SK-N-SH (cell line): ENCODE results near the gene SCN3A. TPM values are rescaled to one million over a fixed set of nuclear protein-coding genes. Genes with fewer than 3 reads are reported as not detected.
A peak's percentile ranks its signal among the peaks of the same experiment; 100 is the strongest.

Experiments
- CTCF ChIA-PET: fragments of 300-600, 350-600 bp; formaldehyde crosslinking; extraction: SDS; loops from one replicate; lab custom pipeline; 2021; lab: Yijun Ruan, JAX
- POLR2A ChIA-PET: fragments of 350-600 bp; sonication (Branson Sonifier 250); formaldehyde crosslinking; extraction: SDS; loops from one replicate; lab custom pipeline; 2020; ENCODE audit warnings: antibody characterized with exemption, inconsistent platforms; lab: Yijun Ruan, JAX
- DNase-seq: peaks from one replicate; pipeline ENCODE4 v3.0.0; 2012
- H2AFZ ChIP-seq: fragments of 200-600 bp; sonication (generic); 2 replicates; pipeline ENCODE4 v1.8.1; 2016; ENCODE audit warnings: antibody characterized with exemption, mild to moderate bottlenecking, low read depth
- H3F3A ChIP-seq: fragments of 200-600 bp; sonication (generic); replicated peaks from 2 replicates; pipeline ENCODE3; 2016; ENCODE audit warnings: antibody characterized with exemption, mild to moderate bottlenecking; ENCODE audit not compliant: insufficient read depth
- H3K27ac ChIP-seq, 2 experiments: fragments of 200-500 bp in 1 of 2; fragments of 200-600 bp in 1 of 2; sonication (Bioruptor generic) in 1 of 2; sonication (generic), shearing (Covaris generic) in 1 of 2; 2 replicates each; pipeline versions ENCODE4 v1.5.1 to v1.6.1; 2014 to 2016; ENCODE audit warnings: low read depth in 2 of 2, inconsistent platforms in 1 of 2, low read length in 1 of 2, mild to moderate bottlenecking in 1 of 2, mixed read lengths in 1 of 2
- H3K27me3 ChIP-seq: fragments of 200-600 bp; sonication (generic), shearing (Covaris generic); 2 replicates; pipeline ENCODE4 v1.6.1; 2016; ENCODE audit warnings: mixed run types; ENCODE audit not compliant: insufficient read depth
- H3K36me3 ChIP-seq, 2 experiments: fragments of 200-500 bp in 1 of 2; fragments of 200-600 bp in 1 of 2; sonication (Bioruptor generic) in 1 of 2; sonication (generic) in 1 of 2; replicated peaks in 1 of 2; 2 replicates each; pipeline versions ENCODE3 to v1.5.1; 2014 to 2016; ENCODE audit warnings: low read length in 1 of 2, mild to moderate bottlenecking in 1 of 2; ENCODE audit not compliant: insufficient read depth in 2 of 2, control insufficient read depth in 1 of 2
- H3K4me1 ChIP-seq, 2 experiments: fragments of 200-500 bp in 1 of 2; fragments of 200-600 bp in 1 of 2; sonication (Bioruptor generic) in 1 of 2; sonication (generic), shearing (Covaris generic) in 1 of 2; 2 replicates each; pipeline versions ENCODE4 v1.5.1 to v1.6.1; 2014 to 2016; ENCODE audit warnings: low read depth in 1 of 2, low read length in 1 of 2, mixed run types in 1 of 2; ENCODE audit not compliant: insufficient read depth in 2 of 2, control insufficient read depth in 1 of 2
- H3K4me2 ChIP-seq: fragments of 200-600 bp; sonication (generic), shearing (Covaris generic); 2 replicates; pipeline ENCODE4 v1.6.1; 2017; ENCODE audit warnings: mixed run types
- H3K4me3 ChIP-seq, 2 experiments: fragments of 200-500 bp in 1 of 2; fragments of 200-600 bp in 1 of 2; sonication (Bioruptor generic) in 1 of 2; sonication (generic), shearing (Covaris generic) in 1 of 2; 2 replicates each; pipeline versions ENCODE4 v1.5.1 to v1.8.1; 2014 to 2016; ENCODE audit warnings: low read depth in 2 of 2, inconsistent platforms in 1 of 2, low read length in 1 of 2, mild to moderate bottlenecking in 1 of 2, mixed read lengths in 1 of 2, moderate library complexity in 1 of 2
- H3K79me2 ChIP-seq: fragments of 200-600 bp; sonication (generic); 2 replicates; pipeline ENCODE4 v1.8.1; 2017; ENCODE audit warnings: mild to moderate bottlenecking; ENCODE audit not compliant: insufficient read depth
- H3K9ac ChIP-seq: fragments of 200-600 bp; sonication (generic); 2 replicates; pipeline ENCODE4 v1.6.1; 2017; ENCODE audit warnings: mixed run types
- H3K9me2 ChIP-seq: fragments of 200-600 bp; sonication (generic); 2 replicates; pipeline ENCODE4 v1.6.1; 2017; ENCODE audit warnings: mixed run types
- H3K9me3 ChIP-seq: fragments of 200-600 bp; sonication (generic); 2 replicates; pipeline ENCODE4 v1.6.1; 2017; ENCODE audit warnings: mixed run types, mild to moderate bottlenecking, moderate library complexity
- H4K20me1 ChIP-seq: fragments of 200-600 bp; sonication (generic); 2 replicates; pipeline ENCODE4 v1.6.1; 2017; ENCODE audit warnings: mild to moderate bottlenecking, mixed run types; ENCODE audit not compliant: insufficient read depth
- ELF1 ChIP-seq: IDR thresholded peaks from 2 replicates; pipeline ENCODE4 v1.4.0; 2012
- FOXJ3 ChIP-seq: sonication (generic); formaldehyde crosslinking; IDR thresholded peaks from 2 replicates; pipeline ENCODE4 v1.5.1; 2020; ENCODE audit warnings: mild to moderate bottlenecking, missing genetic modification reagents
- FOXM1 ChIP-seq: IDR thresholded peaks from 2 replicates; pipeline ENCODE4 v1.4.0; 2012; ENCODE audit warnings: low read depth, mild to moderate bottlenecking
- GABPA ChIP-seq: IDR thresholded peaks from 2 replicates; pipeline ENCODE4 v1.4.0; 2012; ENCODE audit warnings: low read depth, mild to moderate bottlenecking
- JUND ChIP-seq: IDR thresholded peaks from 2 replicates; pipeline ENCODE4 v1.4.0; 2012
- NFIC ChIP-seq: IDR thresholded peaks from 2 replicates; pipeline ENCODE4 v1.4.0; 2012; ENCODE audit warnings: borderline replicate concordance
- NRF1 ChIP-seq: IDR thresholded peaks from 2 replicates; pipeline ENCODE4 v1.6.1; 2012; ENCODE audit warnings: low read depth, mild to moderate bottlenecking, low read length
- RXRA ChIP-seq: IDR thresholded peaks from 2 replicates; pipeline ENCODE4 v1.4.0; 2012; ENCODE audit warnings: low read depth, mild to moderate bottlenecking, borderline replicate concordance
- TAF1 ChIP-seq: IDR thresholded peaks from 2 replicates; pipeline ENCODE4 v1.6.1; 2012; ENCODE audit warnings: low read depth, mild to moderate bottlenecking, low read length, moderate library complexity, borderline replicate concordance
- YY1 ChIP-seq: IDR thresholded peaks from 2 replicates; pipeline ENCODE4 v1.4.0; 2012; ENCODE audit warnings: low read depth, mild to moderate bottlenecking
- WGBS: methylation state at CpG from one replicate; pipeline ENCODE4 v1.1.6; 2017; ENCODE audit warnings: low lambda C conversion rate; 5-methylcytosine and 5-hydroxymethylcytosine counted together
- polyA plus RNA-seq, 3 experiments: library from polyadenylated mRNA; depleted of rRNA; stranded (reverse); fragments of >200 nt; gene quantifications; 2 replicates each; pipeline ENCODE4 v1.2.3, GENCODE V29; 2012
- TF ChIP-seq, protein P1 (sequence below): fragments of 200-600 bp; sonication (generic); IDR thresholded peaks from 2 replicates; pipeline ENCODE4 v1.6.1; 2017; ENCODE audit warnings: antibody characterized with exemption, mild to moderate bottlenecking, moderate library complexity
- TF ChIP-seq, protein P2 (sequence below): IDR thresholded peaks from 2 replicates; pipeline ENCODE4; 2012
- TF ChIP-seq, protein P3 (sequence below): IDR thresholded peaks from 2 replicates; pipeline ENCODE4 v1.4.0; 2012; ENCODE audit warnings: low read depth, borderline replicate concordance

SCN3A gene
- polyA plus RNA-seq, 1 of the 3 experiments (the other 2 are of a cell fraction): 0.33 TPM

DNA sequence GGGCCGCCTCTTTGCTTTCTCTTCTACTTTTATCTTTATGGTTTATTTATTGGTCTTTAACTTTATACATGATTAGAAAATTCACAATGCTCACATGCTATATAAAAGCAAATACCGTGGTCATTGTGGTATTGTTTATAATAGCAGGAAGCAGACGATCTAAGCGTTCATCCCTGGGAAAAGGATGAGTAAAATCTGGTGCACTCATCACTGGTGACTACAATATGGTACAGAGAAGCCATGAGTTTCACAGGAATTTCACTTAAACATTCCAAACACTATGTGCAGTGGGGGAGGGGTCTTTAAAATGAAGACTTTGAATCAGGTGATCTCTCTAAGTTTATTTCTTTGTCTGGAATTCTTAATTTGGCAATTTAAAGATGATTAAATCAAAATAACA lies 97.9 kb downstream of the SCN3A start:
- H3K4me1 ChIP-seq: no peaks in the 10 kb centered on the region; a peak in 1 of 4 replicates
- ChIA-PET POLR2A (no interaction called here), CTCF (interaction anchor here (1.1 to 1.5 kb wide), 2 partner anchors 90 to 91 kb away, joined by 3 to 5 read pairs; no protein-coding TSS in a partner anchor)
- 47% methylated on average over 4 of the region's 4 CpGs for WGBS
- H2AFZ ChIP-seq: peak overlapping the region; percentile 69
- H3K4me2 ChIP-seq: no peak overlapping the region
- H3K36me3 ChIP-seq: no peaks in the 10 kb centered on the region
- no peaks in the 10 kb centered on the region for H3K27me3 ChIP-seq
- H4K20me1 ChIP-seq: no peaks in the 10 kb centered on the region
- H3K9me3 ChIP-seq: no peaks in the 10 kb centered on the region
- DNase-seq: no peak
- no peaks in the 10 kb centered on the region for H3F3A ChIP-seq
- no peaks in the 10 kb centered on the region for H3K79me2 ChIP-seq
- H3K9me2 ChIP-seq: no peaks in the 10 kb centered on the region
- no peak for TF ChIP-seq GABPA
- no peak for TF ChIP-seq YY1
- no peak for TF ChIP-seq RXRA
- TF ChIP-seq TAF1: no peak
- H3K4me3 ChIP-seq: no peak overlapping the region
- H3K9ac ChIP-seq: no peak overlapping the region
- no peak overlapping the region; a peak in 1 of 4 replicates for H3K27ac ChIP-seq

DNA sequence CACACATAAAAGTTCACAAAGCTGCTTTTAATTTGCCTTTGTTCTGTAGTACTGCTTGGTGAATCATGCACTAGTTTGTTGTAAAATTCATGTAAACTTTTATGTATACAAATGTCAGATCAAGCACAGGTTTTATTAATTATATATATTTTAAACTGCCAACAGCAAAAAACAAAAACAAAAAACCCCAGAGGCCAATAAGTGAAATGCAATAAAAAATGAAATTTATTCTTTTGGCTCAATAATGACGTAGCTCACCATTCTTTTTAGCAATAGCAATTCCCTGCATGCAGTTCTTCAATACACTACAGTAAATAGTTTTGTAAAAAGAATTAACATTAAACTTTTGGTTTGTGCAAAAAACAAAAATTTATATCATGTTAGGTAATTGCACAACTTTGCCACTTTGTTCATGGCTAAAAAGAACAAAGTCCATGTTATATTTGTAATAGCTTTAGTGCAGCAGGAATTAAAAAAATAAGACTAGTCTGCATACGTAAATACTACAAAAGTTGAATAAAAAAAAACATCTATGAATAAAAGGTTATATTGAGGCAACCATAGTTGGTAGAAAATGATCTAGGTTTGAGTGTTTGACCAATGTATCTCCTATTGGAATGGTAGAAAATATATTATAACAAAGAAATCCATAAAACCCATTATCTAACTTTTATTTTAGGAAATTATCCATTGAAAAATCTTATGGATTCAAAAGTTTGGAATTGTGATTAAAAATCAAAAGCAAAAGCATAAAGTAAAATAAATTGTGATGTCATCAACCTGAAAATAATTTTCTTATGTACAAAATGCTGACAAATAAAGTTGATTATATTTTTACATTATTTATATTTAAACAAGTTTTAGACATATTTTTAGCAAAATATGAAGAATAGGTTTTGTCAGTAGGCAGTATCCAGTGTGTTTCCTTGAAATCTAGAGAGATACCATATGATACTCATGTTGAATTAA lies 115.6 kb downstream of the SCN3A start:
- H3K4me2 ChIP-seq: no peak overlapping the region
- H3K27ac ChIP-seq: no peak overlapping the region
- H2AFZ ChIP-seq: 0 out of 2 replicates have a peak overlapping the region, but pooled peaks have one; percentile 19
- ChIA-PET POLR2A (no interaction called here), CTCF (interaction anchor here (1.4 to 2.8 kb wide), 4 partner anchors 11 to 72 kb away, joined by 3 to 9 read pairs (median 5); no protein-coding TSS in a partner anchor)
- no peaks in the 10 kb centered on the region for H4K20me1 ChIP-seq
- 74% methylated on average over 2 of the region's 2 CpGs for WGBS
- H3K9me3 ChIP-seq: no peaks in the 10 kb centered on the region
- no peak overlapping the region for H3K9ac ChIP-seq
- no peaks in the 10 kb centered on the region for H3K9me2 ChIP-seq
- DNase-seq: no peak
- no peaks in the 10 kb centered on the region for H3K79me2 ChIP-seq
- peaks cover 5% of the 10 kb centered on the region for H3F3A ChIP-seq
- no peaks in the 10 kb centered on the region for H3K27me3 ChIP-seq
- H3K4me3 ChIP-seq: no peak overlapping the region
- H3K4me1 ChIP-seq: no peaks in the 10 kb centered on the region
- H3K36me3 ChIP-seq: peaks cover 0 to 2% of the 10 kb centered on the region in 2 experiments
- TF ChIP-seq, protein P1, sequence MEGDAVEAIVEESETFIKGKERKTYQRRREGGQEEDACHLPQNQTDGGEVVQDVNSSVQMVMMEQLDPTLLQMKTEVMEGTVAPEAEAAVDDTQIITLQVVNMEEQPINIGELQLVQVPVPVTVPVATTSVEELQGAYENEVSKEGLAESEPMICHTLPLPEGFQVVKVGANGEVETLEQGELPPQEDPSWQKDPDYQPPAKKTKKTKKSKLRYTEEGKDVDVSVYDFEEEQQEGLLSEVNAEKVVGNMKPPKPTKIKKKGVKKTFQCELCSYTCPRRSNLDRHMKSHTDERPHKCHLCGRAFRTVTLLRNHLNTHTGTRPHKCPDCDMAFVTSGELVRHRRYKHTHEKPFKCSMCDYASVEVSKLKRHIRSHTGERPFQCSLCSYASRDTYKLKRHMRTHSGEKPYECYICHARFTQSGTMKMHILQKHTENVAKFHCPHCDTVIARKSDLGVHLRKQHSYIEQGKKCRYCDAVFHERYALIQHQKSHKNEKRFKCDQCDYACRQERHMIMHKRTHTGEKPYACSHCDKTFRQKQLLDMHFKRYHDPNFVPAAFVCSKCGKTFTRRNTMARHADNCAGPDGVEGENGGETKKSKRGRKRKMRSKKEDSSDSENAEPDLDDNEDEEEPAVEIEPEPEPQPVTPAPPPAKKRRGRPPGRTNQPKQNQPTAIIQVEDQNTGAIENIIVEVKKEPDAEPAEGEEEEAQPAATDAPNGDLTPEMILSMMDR: peak; percentile 26; the same call in 1 of the 2 replicates
- no peak for TF ChIP-seq NFIC

DNA sequence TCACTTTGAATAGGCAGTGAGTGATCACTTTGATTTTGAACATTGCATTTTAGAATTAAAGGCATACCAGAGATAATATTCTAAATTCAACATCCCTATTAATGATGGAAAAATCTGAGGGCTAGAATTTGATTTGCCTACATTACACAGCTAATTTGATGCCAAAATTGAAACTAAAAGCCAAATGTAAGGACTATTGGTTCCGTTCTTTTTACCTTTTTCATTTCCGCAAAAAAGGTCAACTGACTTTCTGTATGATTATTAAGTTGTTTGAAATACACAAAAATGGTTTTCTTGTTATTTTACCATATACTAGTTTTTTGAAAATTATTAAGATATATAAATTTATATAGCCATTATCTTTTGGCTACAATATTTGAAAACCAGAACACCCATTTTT lies 117.5 kb downstream of the SCN3A start:
- Histone ChIP-seq H3K4me3 (no peak overlapping the region), H3F3A (peaks cover 5% of the 10 kb centered on the region), H3K36me3 (no peaks in the 10 kb centered on the region), H3K4me1 (no peaks in the 10 kb centered on the region), H3K27ac (no peak overlapping the region), H3K27me3 (no peaks in the 10 kb centered on the region), H4K20me1 (no peaks in the 10 kb centered on the region), H3K79me2 (no peaks in the 10 kb centered on the region), H3K9me2 (no peaks in the 10 kb centered on the region), H3K9me3 (no peaks in the 10 kb centered on the region), H3K4me2 (no peak overlapping the region), H3K9ac (no peak overlapping the region), H2AFZ (no peak overlapping the region)
- POLR2A ChIA-PET: no interaction called here
- no peak for DNase-seq
- WGBS: 91% methylated on average over 2 of the region's 2 CpGs
- CTCF ChIA-PET: no interaction called here
- TF ChIP-seq JUND (no peak), ELF1 (no peak), FOXJ3 (no peak), NFIC (no peak), FOXM1 (no peak), NRF1 (no peak)
- TF ChIP-seq, protein P1: no peak
- TF ChIP-seq, protein P2, sequence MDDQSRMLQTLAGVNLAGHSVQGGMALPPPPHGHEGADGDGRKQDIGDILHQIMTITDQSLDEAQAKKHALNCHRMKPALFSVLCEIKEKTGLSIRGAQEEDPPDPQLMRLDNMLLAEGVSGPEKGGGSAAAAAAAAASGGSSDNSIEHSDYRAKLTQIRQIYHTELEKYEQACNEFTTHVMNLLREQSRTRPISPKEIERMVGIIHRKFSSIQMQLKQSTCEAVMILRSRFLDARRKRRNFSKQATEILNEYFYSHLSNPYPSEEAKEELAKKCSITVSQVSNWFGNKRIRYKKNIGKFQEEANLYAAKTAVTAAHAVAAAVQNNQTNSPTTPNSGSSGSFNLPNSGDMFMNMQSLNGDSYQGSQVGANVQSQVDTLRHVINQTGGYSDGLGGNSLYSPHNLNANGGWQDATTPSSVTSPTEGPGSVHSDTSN: no peak
- TF ChIP-seq, protein P3, sequence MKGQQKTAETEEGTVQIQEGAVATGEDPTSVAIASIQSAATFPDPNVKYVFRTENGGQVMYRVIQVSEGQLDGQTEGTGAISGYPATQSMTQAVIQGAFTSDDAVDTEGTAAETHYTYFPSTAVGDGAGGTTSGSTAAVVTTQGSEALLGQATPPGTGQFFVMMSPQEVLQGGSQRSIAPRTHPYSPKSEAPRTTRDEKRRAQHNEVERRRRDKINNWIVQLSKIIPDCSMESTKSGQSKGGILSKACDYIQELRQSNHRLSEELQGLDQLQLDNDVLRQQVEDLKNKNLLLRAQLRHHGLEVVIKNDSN: no peak
